Heart left ventricle (tissue), 13 donors: Measurements from ENCODE around the gene SYNE2.

ENCODE experiments used
- CTCF ChIP-seq, 12 donors: fragments of 200-600 bp; sonication (generic) in 4 of 12; IDR thresholded peaks; one replicate each; pipeline versions ENCODE4 v1.5.0 to v1.8.0; 2018 to 2022; ENCODE audit warnings: antibody characterized with exemption in 12 of 12, mild to moderate bottlenecking in 5 of 12
- POLR2A ChIP-seq, 2 donors: fragments of 450-650 bp; IDR thresholded peaks; one replicate each; pipeline ENCODE4 v1.6.1; 2017; ENCODE audit warnings: antibody characterized with exemption in 2 of 2, mild to moderate bottlenecking in 2 of 2, moderate library complexity in 2 of 2
- donor health status: ischemic (EF 13 %, LVEDD 7.1; RV severe dilation, severe dysfunction).
- donor health status: DM: no; HTN: yes; CAD: no.
- donor health status: DM: no; HTN: no; CAD: no.
- donor health status: ischemic (EF 25% LVEDD 6.9; RV normal size, moderate dysfunction).
- donor health status: ischemic (EF 25% LVEDD 5.7; RV mildly dilated, moderate dysfunction).
- donor health status: ischemic (EF 35%, LVEDD 5.7; RV mildly dilated, moderate dysfunction).
- donor health status: nonischemic (EF 11% LVEDD 7.7; RV severe dilation, severe dysfunction).
- donor health status: DM: yes; HTN: yes; CAD: no.
- donor health status: PGD.
- donor health status: ischemic (EF 29% LVEDD 5.4; RV normal size, mild dysfunction).
- donor health status: nonischemic (EF 23%, LVEDD 6.1; RV moderate dilation, normal function).

GRCh38 chr14:63909984-63910383 is 57.2 kb downstream of the SYNE2 start:
- no peak for TF ChIP-seq CTCF (IDR thresholded peaks at IDR 0.05)
- TF ChIP-seq POLR2A (IDR thresholded peaks at IDR 0.05), result no peak
